ENCODE measurements around the gene CCDC126. TPM values are rescaled to one million over a fixed set of nuclear protein-coding genes. Genes with fewer than 3 reads are reported as not detected.

The CCDC126 gene
- total and polyA plus RNA-seq, 7 donors = 7.2 to 17.9 (median 12.5) TPM

DNA sequence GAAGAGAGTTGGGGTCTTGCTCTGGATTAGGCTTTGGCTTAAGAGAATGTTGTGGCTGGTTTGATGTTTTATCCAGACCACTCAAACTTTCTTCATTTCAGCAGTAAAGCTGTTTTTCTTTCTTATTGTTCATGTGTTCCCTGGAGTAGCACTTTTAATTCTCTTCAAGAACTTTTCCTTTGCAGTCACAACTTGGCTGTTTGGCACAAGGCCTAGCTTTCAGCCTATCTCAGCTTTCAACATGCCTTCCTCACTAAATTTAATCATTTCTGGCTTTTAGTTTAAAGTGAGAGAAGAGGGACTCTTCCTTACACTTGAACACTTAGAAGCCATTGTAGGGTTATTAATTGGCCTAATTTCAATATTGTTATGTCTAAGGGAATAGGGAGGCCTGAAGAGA is 18.1 kb downstream of the CCDC126 start:
- intact Hi-C loops (cut with DNase I) = no loop called here
- no peaks in the 10 kb centered on the region for H3K4me1 ChIP-seq
- peaks cover 21% of the 10 kb centered on the region for H3K9me3 ChIP-seq
- H3K27ac ChIP-seq = no peak overlapping the region
- no peak overlapping the region for H3K4me3 ChIP-seq
- ATAC-seq (no peak), DNase-seq (no peak)
- H3K27me3 ChIP-seq (ENCODE audit: insufficient read depth in 3 of 3, low read length in 2 of 3) = no peaks in the 10 kb centered on the region
- TF ChIP-seq, protein P1, sequence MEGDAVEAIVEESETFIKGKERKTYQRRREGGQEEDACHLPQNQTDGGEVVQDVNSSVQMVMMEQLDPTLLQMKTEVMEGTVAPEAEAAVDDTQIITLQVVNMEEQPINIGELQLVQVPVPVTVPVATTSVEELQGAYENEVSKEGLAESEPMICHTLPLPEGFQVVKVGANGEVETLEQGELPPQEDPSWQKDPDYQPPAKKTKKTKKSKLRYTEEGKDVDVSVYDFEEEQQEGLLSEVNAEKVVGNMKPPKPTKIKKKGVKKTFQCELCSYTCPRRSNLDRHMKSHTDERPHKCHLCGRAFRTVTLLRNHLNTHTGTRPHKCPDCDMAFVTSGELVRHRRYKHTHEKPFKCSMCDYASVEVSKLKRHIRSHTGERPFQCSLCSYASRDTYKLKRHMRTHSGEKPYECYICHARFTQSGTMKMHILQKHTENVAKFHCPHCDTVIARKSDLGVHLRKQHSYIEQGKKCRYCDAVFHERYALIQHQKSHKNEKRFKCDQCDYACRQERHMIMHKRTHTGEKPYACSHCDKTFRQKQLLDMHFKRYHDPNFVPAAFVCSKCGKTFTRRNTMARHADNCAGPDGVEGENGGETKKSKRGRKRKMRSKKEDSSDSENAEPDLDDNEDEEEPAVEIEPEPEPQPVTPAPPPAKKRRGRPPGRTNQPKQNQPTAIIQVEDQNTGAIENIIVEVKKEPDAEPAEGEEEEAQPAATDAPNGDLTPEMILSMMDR (IDR thresholded peaks at IDR 0.05) = no peak
- peaks cover 5 to 28% of the 10 kb centered on the region in 2 donors for H3K36me3 ChIP-seq (ENCODE audit: insufficient read depth in 1 of 2, low read depth in 1 of 2)

DNA sequence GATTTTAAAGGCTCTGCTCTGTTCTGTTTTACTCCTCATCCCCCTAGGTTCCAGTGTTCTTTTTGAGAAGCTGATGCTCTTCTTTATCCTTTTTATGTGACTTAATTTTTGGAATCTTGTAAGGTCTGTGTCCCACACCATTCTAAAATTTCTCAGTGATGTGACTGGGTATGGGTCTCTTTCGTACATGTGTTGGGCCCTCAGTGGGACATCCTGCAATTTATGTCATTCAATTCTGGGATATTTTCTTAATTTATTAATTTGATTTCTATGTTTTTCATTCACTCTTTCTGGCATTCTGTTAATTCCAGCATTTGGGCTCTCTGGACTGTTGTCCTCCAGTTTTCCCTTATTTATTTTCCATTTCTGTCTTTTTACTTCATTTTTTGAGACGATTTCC is 19.4 kb downstream of the CCDC126 start:
- no peaks in the 10 kb centered on the region for H3K27me3 ChIP-seq (ENCODE audit: insufficient read depth in 3 of 3, low read length in 2 of 3)
- 94 to 99% (median 98%) methylated on average over 2 of the region's 2 CpGs for WGBS, 3 donors
- no peak overlapping the region for H3K4me3 ChIP-seq
- no peaks in the 10 kb centered on the region for H3K4me1 ChIP-seq
- ATAC-seq (no peak), DNase-seq (no peak)
- intact Hi-C loops (cut with DNase I) = no loop called here
- no peak overlapping the region for H3K27ac ChIP-seq
- H3K36me3 ChIP-seq (ENCODE audit: insufficient read depth in 1 of 2, low read depth in 1 of 2) = peaks cover 5 to 23% of the 10 kb centered on the region in 2 donors
- peaks cover 21% of the 10 kb centered on the region for H3K9me3 ChIP-seq
- TF ChIP-seq, protein P1 (IDR thresholded peaks at IDR 0.05) = no peak

DNA sequence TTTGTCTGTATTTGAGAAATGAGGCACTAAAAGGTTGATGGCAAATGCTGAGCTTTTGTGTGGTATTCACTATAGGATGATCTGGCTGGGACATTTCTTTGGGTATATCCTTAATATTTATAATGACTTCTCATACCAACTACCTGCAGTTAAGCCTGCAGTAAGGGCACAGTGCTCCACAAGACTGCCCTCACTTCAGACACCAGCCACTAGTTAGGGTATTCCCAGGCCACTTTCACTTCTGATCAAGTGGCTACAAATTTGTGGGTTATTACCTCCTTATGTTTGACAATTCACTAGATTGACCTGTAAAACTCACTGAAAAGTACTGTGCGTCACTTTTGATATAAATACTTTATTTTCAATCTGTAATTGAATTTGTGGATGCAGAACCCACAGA is 20.3 kb downstream of the CCDC126 start:
- Histone ChIP-seq H3K27me3 (ENCODE audit: insufficient read depth in 3 of 3, low read length in 2 of 3) (no peaks in the 10 kb centered on the region), H3K4me3 (no peak overlapping the region), H3K9me3 (peaks cover 21% of the 10 kb centered on the region), H3K36me3 (ENCODE audit: insufficient read depth in 1 of 2, low read depth in 1 of 2) (peaks cover 5 to 18% of the 10 kb centered on the region in 2 donors), H3K4me1 (peaks cover 2% of the 10 kb centered on the region), H3K27ac (no peak overlapping the region)
- TF ChIP-seq, protein P1 (IDR thresholded peaks at IDR 0.05) = no peak
- intact Hi-C loops (cut with DNase I) = no loop called here
- 97 to 100% (median 98%) methylated on average over 1 of the region's 1 CpG for WGBS, 3 donors
- DNase-seq = no peak
- ATAC-seq = no peak

DNA sequence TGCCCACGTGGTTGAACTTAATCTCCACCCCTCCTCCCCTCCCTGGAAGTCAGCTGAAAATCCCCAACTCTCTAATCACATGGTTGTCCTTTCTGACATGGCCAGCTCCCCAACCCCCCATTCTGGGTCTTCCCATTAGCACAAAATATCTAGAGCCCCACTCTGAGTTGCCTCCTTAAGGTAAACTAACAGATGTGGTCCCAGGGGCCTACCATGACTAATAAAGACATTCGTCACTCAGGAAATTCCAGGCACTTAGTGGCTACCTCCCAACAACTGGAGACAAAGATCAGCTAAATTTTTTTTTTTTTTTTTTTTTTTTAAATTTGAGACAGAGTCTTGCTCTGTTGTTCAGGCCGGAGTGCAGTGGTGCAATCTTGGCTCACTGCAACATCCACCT is 21.1 kb downstream of the CCDC126 start:
- H3K27ac ChIP-seq = no peak overlapping the region
- intact Hi-C loops (cut with DNase I) = no loop called here
- peaks cover 21% of the 10 kb centered on the region for H3K9me3 ChIP-seq
- no peaks in the 10 kb centered on the region for H3K27me3 ChIP-seq (ENCODE audit: insufficient read depth in 3 of 3, low read length in 2 of 3)
- TF ChIP-seq, protein P1 (IDR thresholded peaks at IDR 0.05) = no peak
- 63 to 69% (median 69%) methylated on average over 3 of the region's 3 CpGs for WGBS, 3 donors
- ATAC-seq = no peak
- no peak overlapping the region for H3K4me3 ChIP-seq
- DNase-seq = no peak
- H3K36me3 ChIP-seq (ENCODE audit: insufficient read depth in 1 of 2, low read depth in 1 of 2) = peaks cover 5 to 11% of the 10 kb centered on the region in 2 donors
- peaks cover 7% of the 10 kb centered on the region for H3K4me1 ChIP-seq

DNA sequence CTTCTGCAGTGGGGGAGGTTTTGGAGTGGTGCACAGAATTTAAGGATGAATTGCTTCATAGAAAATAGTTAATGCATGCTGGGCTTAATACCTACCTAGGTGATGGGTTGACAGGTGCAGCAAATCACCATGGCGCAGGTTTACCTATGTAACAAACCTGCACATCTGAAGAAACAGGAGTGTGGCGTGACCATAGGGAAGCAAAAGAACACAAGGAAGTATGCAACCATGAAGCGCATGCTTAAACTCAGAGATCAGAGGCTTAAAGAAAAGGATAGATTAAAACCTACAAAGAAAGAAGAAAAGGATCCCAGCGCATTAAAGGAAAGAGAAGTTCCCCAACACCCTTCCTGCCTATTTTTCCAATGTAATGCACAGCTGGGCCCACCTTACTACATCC is 22.0 kb downstream of the CCDC126 start:
- intact Hi-C loops (cut with DNase I) = loop anchor here in 1 of 2 donors (1.0 kb wide), 1 partner anchor 22 kb away; the partner anchor contains the start of gene CCDC126
- H3K4me1 ChIP-seq = peaks cover 7% of the 10 kb centered on the region
- no peak overlapping the region for H3K27ac ChIP-seq
- ATAC-seq = no peak
- no peaks in the 10 kb centered on the region for H3K27me3 ChIP-seq (ENCODE audit: insufficient read depth in 3 of 3, low read length in 2 of 3)
- 95 to 99% (median 98%) methylated on average over 4 of the region's 4 CpGs for WGBS, 3 donors
- TF ChIP-seq, protein P1 (IDR thresholded peaks at IDR 0.05) = no peak
- peaks cover 3 to 4% of the 10 kb centered on the region in 2 donors for H3K36me3 ChIP-seq (ENCODE audit: insufficient read depth in 1 of 2, low read depth in 1 of 2)
- DNase-seq = no peak
- peaks cover 21% of the 10 kb centered on the region for H3K9me3 ChIP-seq
- no peak overlapping the region for H3K4me3 ChIP-seq
